OCI-M2 (cell line): ENCODE results near the gene CTDSP2.
A peak's percentile ranks its signal among the peaks of the same experiment; 100 is the strongest.
"Not testable (repeated sequence)": the region's sequence is repeated elsewhere in the genome, so short reads cannot be mapped to it uniquely, and the experiment has no call there.

Experiments
- DNase-seq: peaks from one replicate; lab custom pipeline; 2025; ENCODE audit not compliant: unreplicated experiment; lab: John Stamatoyannopoulos, UW

The CTDSP2 gene, protein sequence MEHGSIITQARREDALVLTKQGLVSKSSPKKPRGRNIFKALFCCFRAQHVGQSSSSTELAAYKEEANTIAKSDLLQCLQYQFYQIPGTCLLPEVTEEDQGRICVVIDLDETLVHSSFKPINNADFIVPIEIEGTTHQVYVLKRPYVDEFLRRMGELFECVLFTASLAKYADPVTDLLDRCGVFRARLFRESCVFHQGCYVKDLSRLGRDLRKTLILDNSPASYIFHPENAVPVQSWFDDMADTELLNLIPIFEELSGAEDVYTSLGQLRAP

DNA sequence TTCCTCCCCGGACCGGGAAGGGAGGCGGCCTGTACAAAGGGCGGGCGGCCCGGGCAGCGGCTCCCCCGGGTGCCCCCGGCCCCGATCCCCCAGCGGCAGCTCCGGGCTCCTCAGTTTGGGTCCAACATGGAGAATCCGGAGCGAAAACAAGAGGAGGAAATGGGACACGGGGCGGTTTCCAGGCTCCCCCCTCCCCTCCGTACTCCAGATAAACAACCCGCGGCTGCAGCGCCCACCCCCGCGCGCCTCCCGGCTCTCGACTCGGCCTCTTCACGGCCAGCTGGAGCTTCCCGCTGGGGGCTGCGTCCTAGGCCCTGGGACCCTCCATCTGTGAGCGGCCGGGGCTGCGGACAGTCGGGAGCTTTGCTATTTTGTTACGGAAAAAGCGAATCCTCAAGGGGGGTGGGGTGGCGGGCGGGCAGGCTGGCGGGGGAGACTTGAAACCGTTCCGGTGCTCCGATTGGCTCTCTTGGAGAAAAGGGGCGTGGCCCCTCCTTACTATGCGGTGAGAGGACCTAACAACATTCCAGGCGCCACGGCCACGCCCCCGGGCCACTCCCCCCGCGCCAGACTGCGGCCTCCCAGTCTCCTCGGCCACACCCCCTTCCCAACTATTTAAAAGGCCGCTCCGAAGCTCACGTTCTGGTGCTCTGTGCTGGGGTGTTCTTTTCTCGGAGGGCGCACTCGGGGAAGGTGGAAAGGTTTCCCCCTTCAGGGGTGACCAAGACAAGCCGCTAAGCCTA lies at the start of gene CTDSP2:
Gene CTDSP2 (minus strand): TSS at position 153 of the 743 bp plus-strand sequence. CDS start 294 bp downstream, outside the sequence.
- DNase-seq: peak; percentile 79

DNA sequence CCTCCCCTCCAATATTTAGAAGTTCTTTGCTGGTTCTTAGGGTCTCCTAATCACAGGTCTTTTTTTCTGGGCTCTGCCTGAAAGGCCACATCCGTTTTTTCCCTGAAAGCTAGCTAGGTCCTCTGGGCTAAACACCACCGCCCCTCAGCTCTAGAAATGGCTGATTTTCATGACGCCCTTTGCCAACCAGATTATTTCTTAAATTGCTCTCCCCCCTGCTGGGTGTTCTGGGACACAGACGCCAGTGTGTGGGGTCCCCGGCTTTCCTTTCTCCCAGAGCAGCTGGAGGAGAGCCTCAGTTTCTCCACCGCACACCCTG lies 49.5 kb upstream of the CTDSP2 start:
- DNase-seq: no peak

DNA sequence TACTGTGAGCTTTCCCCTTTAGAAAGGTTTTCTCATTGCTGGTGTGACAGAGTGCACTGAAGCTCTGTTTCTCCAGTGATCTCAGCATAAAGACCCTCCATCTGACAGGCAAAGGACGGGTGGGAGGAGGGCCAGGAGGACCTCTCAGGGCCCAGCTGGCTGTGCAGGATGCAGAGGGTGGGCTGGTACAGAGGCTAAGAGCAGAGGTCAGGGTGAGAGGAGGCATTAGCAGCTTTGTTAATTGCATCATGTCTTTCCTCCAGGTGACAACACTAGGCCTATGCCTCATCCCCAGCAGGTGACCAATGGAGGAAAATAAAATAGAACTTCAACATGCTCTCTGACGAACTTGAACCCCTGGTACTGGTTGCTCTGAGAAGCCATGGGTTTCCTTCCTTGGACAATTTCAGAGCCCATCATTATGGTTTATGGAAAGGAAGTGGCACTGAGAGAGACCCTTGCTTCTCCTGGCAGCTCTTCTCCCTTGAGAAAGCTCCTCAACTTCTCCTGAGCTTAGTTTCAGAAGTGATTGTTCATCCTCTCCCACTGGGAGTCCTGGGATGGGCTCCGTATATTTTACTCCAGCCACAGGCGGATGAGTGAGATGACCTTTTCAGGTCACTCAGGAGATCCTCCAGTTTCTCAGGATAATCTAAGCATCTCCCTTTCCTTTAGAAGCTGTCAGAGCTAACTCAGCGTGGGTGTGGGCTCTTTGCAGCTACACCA lies 49.0 kb upstream of the CTDSP2 start:
- no peak for DNase-seq

DNA sequence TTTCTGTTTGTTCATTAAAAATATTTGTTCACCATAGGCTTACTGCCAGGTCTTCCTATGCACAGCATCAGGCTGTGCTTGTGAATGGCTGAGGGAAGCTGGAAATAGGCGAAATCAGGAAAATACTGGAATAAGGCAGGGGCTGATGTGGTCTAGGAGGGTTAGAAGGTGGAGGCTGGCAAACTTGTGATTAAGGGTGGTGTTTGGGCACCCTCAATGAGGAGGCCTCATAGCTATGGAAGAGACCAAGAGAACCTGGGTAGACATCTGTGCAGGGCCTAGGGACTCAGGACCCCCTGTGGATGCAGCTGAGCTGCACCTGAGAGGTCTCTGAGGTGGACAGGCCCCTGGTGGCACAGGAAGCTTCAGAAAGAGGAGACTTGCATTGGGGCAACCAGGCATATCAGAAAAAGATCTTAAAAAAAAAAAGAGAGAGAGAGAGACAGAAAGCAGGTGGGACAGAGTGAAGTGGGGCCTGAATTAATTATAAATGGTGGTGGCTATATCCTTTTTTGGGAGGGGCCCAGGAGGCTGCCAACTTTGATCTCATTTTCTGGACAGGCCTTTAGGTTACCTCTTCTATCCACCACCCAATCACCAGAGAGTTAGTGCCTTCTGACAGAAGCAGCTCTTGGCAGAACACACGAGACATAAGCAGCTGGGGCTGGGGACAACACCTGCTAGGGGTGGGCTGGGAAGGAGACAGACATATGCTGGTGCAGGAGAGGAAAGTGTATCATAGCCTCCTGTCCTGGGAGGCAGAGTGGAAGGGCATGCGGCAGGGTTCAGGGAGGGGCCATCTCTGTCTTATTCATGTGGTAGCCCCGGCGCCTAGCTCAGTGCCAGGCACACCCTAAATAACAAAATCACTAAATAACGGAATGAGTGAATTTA lies 48.1 kb upstream of the CTDSP2 start:
- no peak for DNase-seq

DNA sequence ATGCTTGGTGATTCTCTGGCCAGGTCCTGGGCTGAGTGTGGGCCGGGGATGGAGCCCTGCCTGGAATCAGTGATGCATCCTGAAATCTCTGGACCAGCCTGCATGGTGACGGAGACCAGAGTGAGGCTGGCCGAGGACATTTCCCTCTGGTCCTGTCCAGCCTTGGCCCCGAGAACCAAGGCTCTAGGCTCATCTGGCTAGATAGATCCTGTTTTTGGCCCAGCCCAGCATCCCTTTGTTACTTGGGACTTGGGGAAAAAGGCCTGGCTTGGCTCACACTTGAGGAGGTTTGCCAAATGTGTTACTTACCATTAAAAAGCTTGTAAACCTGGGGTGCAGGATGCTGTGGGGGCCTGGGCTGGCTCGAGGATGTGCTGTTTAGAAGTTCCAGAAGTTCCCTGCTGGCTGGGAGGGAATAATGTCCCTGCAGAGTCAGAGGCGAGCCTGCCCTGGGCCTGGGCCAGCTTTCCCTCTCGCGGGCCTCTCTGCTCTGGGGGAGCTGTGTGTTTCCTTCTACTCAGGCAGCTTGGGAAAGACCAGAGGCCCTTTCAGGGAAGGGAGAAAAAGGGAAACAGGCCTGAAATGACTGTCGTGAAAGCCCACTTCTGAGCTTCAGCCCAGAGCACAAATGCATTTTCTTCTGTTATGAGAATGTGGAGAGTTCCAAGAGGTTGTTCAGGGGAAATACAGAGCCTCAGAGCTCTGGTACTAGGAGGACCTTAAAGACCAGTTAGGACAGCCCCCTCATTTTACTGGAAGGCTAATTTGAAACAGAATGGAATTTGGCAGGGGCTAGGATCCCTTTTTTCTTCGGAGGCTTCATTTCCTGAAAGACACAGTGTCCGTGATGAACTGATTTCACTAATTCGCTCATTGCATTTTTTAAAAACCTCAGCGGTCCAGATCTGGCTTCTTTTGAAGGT lies 47.2 kb upstream of the CTDSP2 start:
- DNase-seq: no peak

DNA sequence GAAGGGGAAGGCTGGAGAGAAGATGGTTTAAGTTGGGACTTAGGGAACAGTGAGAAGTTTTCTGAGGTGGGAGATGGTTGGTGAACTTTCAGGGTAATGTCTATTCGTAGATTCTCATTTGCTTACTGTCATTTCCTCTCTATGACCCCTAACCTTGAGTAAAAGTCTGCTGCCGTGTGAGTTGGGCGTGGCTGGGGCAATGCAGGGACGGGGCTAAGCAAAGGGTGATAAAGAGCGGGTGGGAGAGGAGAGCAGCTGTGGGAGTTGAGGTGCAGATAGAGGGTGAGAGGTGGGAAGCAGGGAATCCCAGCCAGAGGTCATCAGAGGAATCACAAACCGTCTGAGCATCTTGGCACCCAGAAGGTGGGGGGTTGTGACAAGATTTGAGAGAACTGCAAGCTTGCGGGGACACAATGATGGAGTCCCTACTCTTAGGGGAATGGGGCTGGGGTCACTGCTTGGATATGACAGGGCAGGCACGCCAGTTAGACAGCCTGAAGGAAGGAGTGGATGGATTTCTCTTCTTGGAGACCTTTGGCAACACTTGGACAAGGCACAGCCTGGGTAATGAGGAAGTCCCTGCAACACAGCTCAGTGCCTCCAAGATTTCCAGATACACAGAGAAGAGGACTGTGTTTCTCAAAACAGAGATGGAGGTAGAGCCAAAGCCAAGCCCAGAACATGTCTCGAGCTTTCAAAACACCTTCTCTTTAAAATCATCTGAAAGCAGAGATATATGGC lies 45.9 kb upstream of the CTDSP2 start:
- no peak for DNase-seq

DNA sequence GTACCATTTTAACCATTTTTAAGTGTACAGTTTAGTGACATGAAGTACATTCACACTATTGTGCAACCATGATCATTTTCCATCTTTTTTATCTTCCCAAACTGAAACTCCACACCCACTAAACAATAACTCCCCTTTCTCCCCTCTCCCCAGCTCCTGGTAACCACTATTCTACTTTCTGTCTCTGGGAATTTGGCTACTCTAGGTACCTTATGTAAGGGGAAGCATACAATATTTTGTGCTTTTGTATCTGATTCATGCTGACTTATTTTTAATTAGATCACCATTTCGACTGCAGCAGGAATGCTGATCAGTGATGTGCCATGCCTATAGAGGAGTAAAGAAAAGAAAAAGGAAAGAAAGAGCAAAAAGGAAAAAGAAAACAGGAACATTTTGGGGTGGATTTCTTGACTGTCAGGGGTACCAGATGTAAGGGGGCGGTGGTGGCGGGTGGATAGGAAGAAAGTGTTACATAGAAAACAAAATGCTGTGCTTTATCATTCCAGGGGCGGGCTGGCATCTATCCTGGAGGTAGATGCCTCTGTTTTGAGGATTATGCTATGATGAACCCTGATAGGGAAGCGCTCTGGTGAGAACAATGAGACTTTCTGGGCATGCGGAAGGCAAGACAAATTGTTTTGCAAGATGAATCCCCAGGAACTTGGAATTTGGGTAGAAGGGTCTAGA lies 45.2 kb upstream of the CTDSP2 start:
- no peak for DNase-seq

DNA sequence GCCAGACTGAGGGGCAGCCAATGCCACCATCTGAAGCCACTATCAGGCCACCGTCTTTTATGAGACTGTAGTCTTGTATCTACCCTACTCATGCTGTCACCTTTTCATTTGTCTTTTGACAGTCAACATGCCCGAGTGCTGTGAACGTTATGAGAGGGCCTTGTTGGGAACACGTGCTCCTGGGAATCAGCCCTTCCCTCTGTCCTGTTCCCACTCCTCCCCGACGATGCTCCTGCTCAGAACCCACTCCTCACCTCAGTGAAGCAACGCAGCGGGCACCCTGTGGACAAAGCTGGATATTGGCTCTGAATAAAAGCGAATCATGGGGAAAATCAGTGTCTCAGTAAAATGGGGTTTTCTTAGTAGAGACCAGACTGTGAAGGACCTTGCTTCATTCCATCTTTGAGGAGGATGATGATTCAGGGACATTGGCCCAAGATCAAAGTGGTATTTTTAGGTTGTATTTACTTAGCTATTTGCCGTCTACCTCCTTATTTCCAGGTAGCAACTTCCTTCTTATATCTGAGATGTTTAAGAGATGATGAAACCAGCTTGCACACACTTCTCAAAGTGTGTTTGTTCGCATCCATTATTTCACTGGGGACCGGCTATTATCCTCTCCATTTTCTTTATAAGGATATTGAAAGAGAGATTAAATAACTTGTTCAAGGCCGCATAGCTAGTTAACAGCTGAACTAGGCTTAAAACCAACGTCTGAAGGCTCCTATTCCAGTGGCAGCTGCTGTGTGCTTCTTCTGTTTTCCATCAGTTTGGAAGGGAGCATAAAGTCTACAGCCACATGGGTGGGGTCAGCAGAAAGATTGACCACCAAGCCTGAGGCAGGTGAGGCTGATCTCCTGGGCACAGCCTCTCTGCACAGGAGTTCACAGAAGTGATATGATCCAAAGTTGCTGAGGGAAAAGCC lies 43.9 kb upstream of the CTDSP2 start:
- DNase-seq: no peak

DNA sequence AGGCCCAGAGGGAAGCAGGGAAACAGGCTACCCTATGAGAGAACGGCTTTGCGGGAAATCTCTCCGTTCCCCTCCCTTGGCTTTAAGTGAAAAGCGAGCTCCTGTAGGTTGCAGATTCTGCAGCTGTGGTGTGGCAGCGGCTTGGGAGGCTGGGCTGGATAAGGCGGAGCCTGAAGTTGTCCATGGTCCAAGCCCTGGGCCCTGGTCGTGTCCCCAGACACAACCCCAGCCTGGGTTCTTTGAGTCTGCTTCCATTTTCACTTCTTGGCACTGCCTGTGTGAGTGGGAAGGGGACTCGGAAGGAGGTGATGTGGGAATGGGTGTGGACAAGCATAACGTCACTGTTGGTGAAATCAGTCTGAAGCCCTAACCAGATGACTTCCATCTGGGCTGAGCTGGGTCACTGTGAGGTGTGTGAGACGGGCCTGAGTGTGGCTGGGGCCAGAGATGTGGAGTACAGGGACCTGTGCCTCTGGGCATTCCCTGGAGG lies 43.0 kb upstream of the CTDSP2 start:
- no peak for DNase-seq

DNA sequence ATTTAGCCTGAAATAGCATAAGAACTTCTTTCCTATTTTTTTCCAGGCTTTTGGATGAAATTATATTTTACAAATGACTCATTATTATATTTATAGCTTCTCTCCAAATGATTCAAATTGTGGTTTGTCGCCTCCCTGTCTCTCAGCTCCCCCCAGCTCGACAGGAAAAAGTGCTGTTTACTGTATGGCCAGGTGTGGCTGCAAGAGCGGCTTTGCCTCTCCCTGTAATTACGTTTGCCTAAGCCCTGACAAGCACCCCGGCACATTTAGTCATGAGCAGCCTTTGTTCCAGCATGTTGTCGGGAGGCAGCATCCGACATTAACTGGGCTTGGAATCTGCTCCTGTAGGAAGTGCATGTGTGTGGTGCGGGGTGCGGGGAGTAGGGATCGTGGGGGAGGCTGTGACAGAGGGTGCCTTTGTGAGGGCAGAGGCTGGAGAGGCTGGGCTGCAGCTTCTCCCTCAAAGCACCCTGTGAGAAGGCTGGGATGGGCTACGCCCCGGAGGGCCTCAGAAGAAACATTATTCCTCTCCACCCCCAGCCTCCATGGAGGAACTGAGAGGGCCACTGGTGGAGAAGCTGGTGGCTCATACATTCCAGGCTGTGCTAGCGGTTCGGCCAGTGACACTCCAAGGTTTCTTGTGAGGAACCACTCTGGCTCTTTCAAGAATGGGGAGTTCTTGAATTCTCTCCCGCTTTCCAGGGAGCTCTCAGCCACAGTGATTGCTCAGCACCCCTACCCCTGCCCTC lies 42.1 kb upstream of the CTDSP2 start:
- DNase-seq: no peak

DNA sequence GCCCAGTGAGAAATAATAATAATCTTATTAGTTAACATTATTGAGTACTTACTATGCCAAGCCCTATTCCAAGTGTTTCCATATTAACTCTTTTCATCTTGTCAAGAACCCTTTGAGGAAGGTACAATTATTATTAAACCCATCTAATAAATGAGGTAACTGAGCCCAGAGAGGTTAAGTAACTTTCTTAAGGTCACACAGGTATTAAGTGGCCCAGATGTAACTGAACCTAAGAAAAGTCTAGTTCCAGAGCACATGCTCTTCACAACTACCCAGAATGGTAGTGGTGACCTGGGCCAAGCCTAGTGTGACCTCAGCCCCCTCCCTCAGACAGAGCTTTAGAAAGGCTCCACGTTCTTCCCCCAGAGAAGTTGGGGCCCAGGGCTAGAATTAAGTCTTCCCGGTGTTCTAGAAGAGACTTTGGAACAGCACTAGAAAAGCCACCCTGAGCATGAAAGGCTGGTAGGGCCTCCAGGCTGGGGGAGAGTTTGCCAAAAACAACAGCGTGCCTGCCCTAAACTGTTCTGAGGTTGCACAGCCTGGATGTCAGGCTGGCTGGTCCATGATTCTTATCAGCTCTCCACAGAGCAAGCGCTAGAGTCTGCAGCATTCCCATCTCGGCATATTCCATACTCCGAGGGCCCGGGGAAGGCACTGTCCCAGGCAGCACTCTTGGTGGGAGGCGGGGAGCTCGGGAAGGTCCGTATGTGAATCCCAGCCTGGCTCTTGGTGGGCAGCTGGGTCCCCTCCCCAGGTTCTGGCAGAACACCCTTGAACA lies 41.3 kb upstream of the CTDSP2 start:
- no peak for DNase-seq

DNA sequence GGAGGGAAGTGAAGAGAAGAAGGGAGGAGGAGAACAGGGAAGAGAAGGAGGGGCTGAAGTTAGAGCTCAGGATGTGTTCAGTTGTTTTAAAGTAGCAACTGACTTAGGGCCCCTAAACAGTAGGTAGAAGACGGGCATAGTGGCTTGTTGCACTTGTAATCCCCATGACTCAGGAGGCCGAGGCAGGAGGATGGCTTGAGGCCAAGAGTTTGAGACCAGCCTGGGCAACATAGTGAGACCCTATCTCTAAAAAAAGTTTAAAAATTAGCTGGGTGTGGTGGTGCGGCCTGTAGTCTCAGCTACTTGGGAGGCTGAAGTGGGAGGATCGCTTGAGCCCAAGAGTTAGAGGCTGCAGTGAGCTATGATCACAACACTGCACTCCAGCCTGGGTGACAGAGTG lies 40.4 kb upstream of the CTDSP2 start:
- DNase-seq: not testable (repeated sequence)

DNA sequence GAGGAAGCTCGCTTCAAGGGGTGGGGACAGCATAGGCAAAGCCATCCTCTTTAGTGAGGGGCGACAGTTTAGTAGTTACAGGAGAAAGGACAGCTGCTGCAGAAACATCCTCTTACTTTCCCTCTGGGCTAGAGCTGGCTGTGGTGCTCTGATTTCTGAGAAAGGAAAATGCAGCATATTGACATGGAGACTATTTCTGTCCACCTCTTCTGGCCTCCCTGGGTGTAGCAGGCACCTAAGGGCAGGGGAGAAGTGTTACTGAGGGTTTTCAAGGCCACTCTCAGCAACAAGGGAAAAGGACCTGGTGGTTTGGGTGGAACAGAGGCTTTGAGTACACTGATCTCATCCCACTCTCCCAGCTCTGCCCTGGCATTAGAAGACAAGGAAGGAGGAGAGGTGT lies 40.0 kb upstream of the CTDSP2 start:
- DNase-seq: no peak

DNA sequence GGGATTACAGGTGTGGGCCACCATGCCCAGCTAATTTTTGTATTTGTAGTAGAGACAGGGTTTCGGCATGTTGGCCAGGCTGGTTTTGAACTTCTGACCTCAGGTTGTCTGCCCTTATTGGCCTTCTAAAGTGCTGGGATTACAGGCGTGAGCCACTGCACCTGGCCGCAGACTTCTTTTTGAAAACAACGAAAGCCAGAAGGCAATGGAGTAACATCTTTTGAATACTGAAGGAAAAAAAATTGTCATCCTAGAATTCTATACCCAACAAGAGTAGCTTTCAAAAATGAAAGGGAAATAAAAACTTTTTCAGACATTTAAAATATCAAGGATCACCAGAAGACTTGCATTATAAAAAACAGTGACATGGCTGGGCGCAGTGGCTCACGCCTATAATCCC lies 38.7 kb upstream of the CTDSP2 start:
- DNase-seq: no peak

DNA sequence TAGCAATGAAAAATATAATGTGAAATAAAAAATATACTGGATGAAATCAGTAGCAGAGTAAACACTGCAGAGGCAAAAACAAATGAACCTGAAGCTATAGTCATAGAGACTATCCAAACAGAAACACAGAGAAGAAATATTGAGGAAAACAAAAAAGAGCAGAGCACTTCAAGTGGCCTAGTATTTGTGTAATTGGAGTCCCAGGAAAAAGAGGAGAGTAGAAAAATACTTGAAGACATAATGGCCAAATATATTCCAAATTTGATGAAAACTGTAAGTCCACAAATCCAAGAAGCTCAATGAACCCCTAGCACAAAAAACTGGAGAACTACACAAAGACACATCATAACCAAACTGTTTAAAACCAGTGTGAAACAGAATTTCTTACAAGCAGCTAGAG lies 37.2 kb upstream of the CTDSP2 start:
- no peak for DNase-seq

DNA sequence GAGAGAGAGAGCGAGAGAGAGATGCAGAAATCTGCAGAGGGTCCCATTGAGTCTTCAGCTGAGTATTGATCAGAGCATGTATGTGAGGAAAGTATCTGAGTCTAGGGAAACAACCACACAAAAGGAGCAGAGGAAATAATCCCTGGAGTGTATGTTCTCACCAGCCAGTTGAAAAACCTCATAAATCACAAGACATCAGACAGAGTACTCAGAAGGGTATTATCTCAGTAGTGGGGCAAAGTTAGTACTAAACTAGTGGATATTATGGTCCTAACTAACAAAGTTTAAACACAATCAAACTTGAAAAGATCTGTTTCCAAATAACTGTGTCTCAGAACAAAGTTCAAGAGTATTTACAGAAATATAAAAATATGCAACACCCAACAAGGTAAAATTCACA lies 36.5 kb upstream of the CTDSP2 start:
- DNase-seq: no peak
